Hematopoietic multipotent progenitor cell treated with erythropoietin and hydrocortisone succinate and interleukin-3 and kit ligand, for 15 days (in vitro differentiated cells): ENCODE measurements around the gene RENBP.

Experiments used
- DNase-seq: peaks from one replicate; pipeline ENCODE4 v3.0.0-alpha.2; 2015; ENCODE audit warnings: low spot score

RENBP gene

GRCh38 chrX:153953892-153954557 is 9.6 kb upstream of the RENBP start:
- DNase-seq: no peak

- DNase-seq: peak; percentile 70
Observed at GRCh38 chrX:153953342-153953830, 8.9 kb upstream of the RENBP start.

GRCh38 chrX:153952373-153953026 is 8.1 kb upstream of the RENBP start:
- no peak for DNase-seq

GRCh38 chrX:153951683-153952372 is 7.4 kb upstream of the RENBP start:
- no peak for DNase-seq

GRCh38 chrX:153950127-153950526 is 5.7 kb upstream of the RENBP start:
- no peak for DNase-seq

GRCh38 chrX:153948847-153949805 is 4.7 kb upstream of the RENBP start:
- DNase-seq: no peak

GRCh38 chrX:153948002-153948466 is 3.6 kb upstream of the RENBP start:
- no peak for DNase-seq

- DNase-seq: peak; percentile 86
Observed at GRCh38 chrX:153947009-153947769, 2.7 kb upstream of the RENBP start.

GRCh38 chrX:153945956-153946943 is 1.8 kb upstream of the RENBP start:
- no peak for DNase-seq

- DNase-seq: no peak
Observed at GRCh38 chrX:153944800-153945150, 332 bp upstream of the RENBP start.

- DNase-seq: no peak
Observed at GRCh38 chrX:153941336-153942252, 2.8 kb downstream of the RENBP start.

GRCh38 chrX:153939573-153939972 is 4.9 kb downstream of the RENBP start:
- DNase-seq: no peak

- no peak for DNase-seq
Observed at GRCh38 chrX:153938226-153938786, 6.1 kb downstream of the RENBP start.

- no peak for DNase-seq
Observed at GRCh38 chrX:153937056-153937455, 7.4 kb downstream of the RENBP start.

GRCh38 chrX:153935326-153935851 is 9.1 kb downstream of the RENBP start:
- DNase-seq: no peak

- peak; percentile 66 for DNase-seq
Observed at GRCh38 chrX:153934762-153935325, 9.6 kb downstream of the RENBP start, which contains the start of gene NAA10. NAA10 (minus strand) TSS chrX:153935037; CDS start chrX:153934904, 133 bp downstream.

- no peak for DNase-seq
Observed at GRCh38 chrX:153934148-153934761, 10.2 kb downstream of the RENBP start.
